WI38 (cell line): ENCODE results near the gene AP4B1.
"Not testable (repeated sequence)": the region's sequence is repeated elsewhere in the genome, so short reads cannot be mapped to it uniquely, and the experiment has no call there.

Experiments used
- H3K4me3 ChIP-seq: 2 replicates; pipeline ENCODE4 v1.5.1; 2011; ENCODE audit warnings: low read depth, mild to moderate bottlenecking, control low read depth, low read length
- TF ChIP-seq, protein P1 (sequence below): IDR thresholded peaks from 2 replicates; pipeline ENCODE4 v1.5.1; 2012; ENCODE audit warnings: low read depth, mild to moderate bottlenecking, control low read depth, low read length

AP4B1 gene

DNA sequence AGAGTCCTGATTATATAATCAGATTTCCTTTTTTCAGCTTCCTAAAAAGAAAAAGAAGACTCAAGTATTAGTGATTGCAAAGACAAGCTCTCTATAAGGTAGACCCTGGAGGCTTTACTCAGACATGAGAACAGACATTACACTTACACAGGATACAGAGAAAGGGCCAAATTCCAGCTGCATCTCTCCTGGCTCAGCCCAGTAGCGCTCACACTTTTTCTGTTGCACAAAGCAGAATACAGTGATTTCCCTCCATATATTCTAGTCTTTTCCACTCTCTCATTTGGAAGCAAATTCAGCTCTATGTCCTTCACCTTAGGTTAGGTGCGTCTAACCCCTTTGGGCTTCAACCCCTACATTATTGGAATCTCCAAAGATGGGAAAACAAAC is 48.2 kb downstream of the AP4B1 start:
- H3K4me3 ChIP-seq = no peak overlapping the region
- TF ChIP-seq, protein P1, sequence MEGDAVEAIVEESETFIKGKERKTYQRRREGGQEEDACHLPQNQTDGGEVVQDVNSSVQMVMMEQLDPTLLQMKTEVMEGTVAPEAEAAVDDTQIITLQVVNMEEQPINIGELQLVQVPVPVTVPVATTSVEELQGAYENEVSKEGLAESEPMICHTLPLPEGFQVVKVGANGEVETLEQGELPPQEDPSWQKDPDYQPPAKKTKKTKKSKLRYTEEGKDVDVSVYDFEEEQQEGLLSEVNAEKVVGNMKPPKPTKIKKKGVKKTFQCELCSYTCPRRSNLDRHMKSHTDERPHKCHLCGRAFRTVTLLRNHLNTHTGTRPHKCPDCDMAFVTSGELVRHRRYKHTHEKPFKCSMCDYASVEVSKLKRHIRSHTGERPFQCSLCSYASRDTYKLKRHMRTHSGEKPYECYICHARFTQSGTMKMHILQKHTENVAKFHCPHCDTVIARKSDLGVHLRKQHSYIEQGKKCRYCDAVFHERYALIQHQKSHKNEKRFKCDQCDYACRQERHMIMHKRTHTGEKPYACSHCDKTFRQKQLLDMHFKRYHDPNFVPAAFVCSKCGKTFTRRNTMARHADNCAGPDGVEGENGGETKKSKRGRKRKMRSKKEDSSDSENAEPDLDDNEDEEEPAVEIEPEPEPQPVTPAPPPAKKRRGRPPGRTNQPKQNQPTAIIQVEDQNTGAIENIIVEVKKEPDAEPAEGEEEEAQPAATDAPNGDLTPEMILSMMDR = no peak

DNA sequence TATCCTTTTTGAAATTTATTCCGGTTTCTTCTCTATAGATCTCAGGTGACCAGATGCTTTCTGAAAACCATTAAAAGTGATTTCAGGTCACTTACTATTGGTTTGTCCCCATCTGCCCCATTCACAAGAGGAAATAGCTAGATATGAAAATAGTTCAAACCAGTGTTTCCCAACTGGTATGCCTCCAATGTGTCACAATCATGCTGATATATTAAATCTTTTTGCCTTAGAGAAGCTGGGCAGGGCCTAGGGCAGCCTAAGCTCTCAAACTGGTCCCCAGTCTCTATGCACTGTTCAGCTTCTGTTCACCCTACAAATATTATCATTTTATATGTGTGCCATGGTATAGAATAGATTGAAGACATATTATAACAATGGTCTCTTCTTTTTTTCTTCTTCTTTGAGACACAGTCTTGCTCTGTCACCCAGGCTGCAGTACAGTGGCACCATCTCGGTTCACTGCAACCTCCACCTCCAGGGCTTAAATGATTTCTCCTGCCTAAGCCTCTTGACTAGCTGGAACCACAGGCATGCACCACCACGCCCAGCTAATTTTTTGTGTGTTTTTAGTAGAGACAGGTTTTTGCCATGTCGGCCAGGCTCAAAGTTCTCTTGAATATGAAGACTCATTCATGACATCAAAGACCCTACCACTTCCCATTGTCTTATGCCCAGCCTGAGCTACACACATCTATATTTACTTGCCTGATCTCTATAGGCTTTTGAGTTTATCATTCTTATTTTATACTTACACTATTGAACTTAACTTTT is 48.8 kb downstream of the AP4B1 start:
- TF ChIP-seq, protein P1 = no peak
- H3K4me3 ChIP-seq = no peak overlapping the region

DNA sequence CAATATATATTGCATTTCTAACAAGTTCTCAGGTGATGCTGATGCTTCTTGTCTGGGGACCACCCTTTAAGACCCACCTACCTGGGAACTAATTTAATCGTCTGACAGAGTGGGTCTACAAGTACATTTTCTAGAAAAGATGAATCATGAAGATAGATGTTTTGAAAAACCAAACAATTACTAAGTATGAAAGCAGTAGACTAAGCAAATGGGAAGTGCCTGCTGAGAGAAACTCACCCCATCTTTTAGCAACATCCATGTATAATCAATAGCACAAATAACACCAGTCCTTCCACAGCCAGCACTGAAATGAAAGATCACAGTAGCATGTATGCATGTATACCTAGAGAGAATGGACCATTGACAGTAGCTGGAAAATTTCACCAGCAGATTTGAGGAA is 50.4 kb downstream of the AP4B1 start:
- TF ChIP-seq, protein P1 = no peak
- no peak overlapping the region for H3K4me3 ChIP-seq

DNA sequence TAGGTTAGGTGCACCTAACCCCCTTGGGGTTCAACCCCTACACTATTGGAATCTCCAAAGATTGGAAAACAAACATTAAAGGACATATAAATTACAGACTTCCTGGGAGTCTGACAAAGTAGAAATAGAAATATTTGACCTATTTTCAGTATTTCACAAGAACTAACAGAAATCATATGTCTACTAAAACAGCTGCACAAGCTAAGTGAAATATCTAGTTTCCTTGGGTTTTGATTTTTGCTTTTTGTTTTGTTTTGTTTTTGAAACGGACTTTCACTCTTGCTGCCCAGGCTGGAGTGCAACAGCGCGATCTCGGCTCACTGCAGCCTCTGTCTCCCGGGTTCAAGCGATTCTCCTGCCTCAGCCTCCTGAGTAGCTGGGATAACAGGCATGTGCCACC is 51.9 kb downstream of the AP4B1 start:
- H3K4me3 ChIP-seq = not testable (repeated sequence)

DNA sequence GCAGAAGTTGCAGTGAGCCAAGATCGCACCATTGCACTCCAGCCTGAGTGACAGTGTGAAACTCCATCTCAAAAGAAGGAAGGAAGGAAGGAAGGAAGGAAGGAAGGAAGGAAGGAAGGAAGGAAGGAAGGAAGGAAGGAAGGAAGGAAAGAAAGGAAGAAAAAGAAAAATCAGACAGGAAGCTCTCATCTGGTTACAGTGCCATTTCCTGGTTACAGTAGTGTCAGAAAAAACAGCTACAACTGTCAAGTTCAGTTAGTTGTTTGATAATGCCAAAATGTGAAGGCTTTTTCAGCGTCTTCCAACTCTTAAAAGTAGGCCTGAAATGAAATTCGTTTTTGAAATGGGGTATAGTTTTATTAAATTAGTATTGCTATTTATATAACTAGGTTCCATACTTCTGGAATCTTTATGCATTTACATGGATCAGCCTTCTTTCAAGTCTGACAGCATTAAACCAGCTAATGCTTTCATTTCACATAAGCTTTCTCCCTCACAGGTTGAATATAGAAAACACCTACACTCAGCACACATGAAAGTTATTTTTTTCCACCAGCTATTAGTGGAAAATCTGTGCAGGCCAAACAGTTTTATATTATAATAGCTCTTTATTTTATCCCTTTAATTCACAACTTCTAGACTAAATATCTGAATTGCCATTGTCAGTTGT is 54.3 kb downstream of the AP4B1 start:
- no peak overlapping the region for H3K4me3 ChIP-seq
- TF ChIP-seq, protein P1 = no peak

DNA sequence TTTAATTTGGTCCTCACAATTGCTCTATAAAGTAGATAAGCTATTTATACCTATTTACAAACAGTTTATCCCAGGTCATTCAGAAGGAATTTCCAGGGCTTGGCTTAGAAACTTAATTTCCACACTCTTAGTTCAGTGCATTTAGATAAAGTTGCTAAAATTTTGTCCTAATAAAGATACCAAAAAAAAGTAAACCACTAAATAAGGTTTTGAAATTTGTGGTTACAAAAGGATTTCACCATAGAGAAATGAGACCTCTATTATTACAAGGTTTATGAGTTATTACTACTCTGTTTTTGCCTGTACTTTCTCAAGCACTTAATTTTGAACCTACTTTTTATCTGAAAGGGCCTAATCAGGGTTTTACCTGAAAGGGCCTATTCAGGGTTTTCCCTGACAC is 55.5 kb downstream of the AP4B1 start:
- no peak overlapping the region for H3K4me3 ChIP-seq
- TF ChIP-seq, protein P1 = no peak

DNA sequence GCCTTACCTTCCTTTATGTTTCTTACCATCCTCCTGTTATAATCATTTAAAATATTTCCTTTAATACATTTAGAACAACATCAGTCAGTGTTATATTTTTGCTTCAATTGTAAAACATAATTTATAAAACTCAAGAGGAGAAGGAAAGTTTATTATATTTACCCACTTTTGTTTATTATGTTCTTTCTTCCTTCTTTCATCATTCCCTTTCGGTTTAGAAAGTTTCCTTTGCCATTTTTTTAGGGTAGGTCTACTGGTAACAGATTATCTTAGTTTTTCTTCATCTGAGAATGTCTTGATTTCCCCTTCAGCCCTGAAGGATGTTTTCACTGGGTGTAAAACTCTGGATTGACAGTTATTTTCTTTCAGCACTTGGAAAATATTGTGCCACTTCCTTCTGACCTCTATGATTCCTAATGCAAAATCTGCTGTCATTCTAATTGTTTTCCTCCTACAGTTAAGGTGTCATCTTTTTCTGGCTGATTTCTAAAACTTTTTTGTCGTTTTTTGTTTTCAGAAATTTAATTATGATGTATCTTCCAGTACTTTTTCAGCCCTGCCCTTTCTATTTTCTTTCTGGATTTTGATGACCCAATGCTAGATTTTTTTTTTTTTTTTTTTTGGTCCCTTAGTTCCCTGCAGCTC is 58.1 kb downstream of the AP4B1 start:
- no peak overlapping the region for H3K4me3 ChIP-seq
- TF ChIP-seq, protein P1 = no peak
